IMR-90 (cell line): ENCODE results near the gene TDRD5. TPM values are rescaled to one million over a fixed set of nuclear protein-coding genes. Genes with fewer than 3 reads are reported as not detected.

Experiments used
- ATAC-seq: fragments of 200-7000 bp; cut with Tn5 transposase; 2 replicates; pipeline ENCODE4 v1.9.1; 2020; ENCODE audit warnings: low read depth, mild to moderate bottlenecking, moderate library complexity
- BruUV-seq: library from RNA; stranded (reverse); fragments of 400-500 nt; replicated peaks from 2 replicates; lab custom pipeline; 2021; lab: Mats Ljungman, UMichigan
- CTCF ChIA-PET: fragments of 300-600 bp; formaldehyde crosslinking; extraction: SDS; loops from one replicate; lab custom pipeline; 2021; ENCODE audit warnings: antibody characterized with exemption; lab: Yijun Ruan, JAX
- POLR2A ChIA-PET: fragments of 300-600 bp; sonication (Branson Sonifier 250); formaldehyde crosslinking; loops from one replicate; lab custom pipeline; 2022; ENCODE audit warnings: antibody characterized with exemption; ENCODE audit not compliant: unreplicated experiment; lab: Charles Lee
- DNase-seq: peaks from one replicate; pipeline ENCODE4 v3.0.0; 2013
- H2AFZ ChIP-seq: replicated peaks from 2 replicates; pipeline ENCODE3; 2013; ENCODE audit warnings: low read length, mild to moderate bottlenecking; ENCODE audit not compliant: poor library complexity
- H2AK5ac ChIP-seq: 2 replicates; pipeline ENCODE4 v1.6.1; 2013; ENCODE audit warnings: low read depth, low read length, inconsistent platforms
- H2AK9ac ChIP-seq: replicated peaks from 2 replicates; pipeline ENCODE3; 2013; ENCODE audit warnings: mild to moderate bottlenecking, low read depth, low read length, moderate library complexity; ENCODE audit not compliant: poor library complexity
- H2BK120ac ChIP-seq: 2 replicates; pipeline ENCODE4 v1.6.1; 2013; ENCODE audit warnings: low read depth, low read length, inconsistent platforms
- H2BK15ac ChIP-seq: 3 replicates; pipeline ENCODE4 v1.6.1; 2013; ENCODE audit warnings: low read depth, low read length, inconsistent platforms
- H2BK20ac ChIP-seq: 2 replicates; pipeline ENCODE4 v1.6.1; 2013; ENCODE audit warnings: low read depth, mild to moderate bottlenecking, inconsistent platforms, low read length, moderate library complexity
- H2BK5ac ChIP-seq: 2 replicates; pipeline ENCODE4 v1.6.1; 2013; ENCODE audit warnings: mild to moderate bottlenecking, low read depth, low read length, inconsistent platforms; ENCODE audit not compliant: poor library complexity, severe bottlenecking
- H3K14ac ChIP-seq: replicated peaks from 2 replicates; pipeline ENCODE4 v1.6.1; 2013; ENCODE audit warnings: low read depth, low read length, inconsistent platforms
- H3K18ac ChIP-seq: 2 replicates; pipeline ENCODE4 v1.6.1; 2013; ENCODE audit warnings: low read depth, low read length, control low read depth
- H3K23ac ChIP-seq: 2 replicates; pipeline ENCODE4 v1.6.1; 2013; ENCODE audit warnings: low read depth, low read length, inconsistent platforms
- H3K27ac ChIP-seq: 2 replicates; pipeline ENCODE4 v1.5.1; 2013; ENCODE audit warnings: mild to moderate bottlenecking, control low read depth, low read length; ENCODE audit not compliant: insufficient read depth
- H3K27me3 ChIP-seq: 2 replicates; pipeline ENCODE4 v1.6.1; 2013; ENCODE audit warnings: low read length; ENCODE audit not compliant: control insufficient read depth, insufficient read depth
- H3K36me3 ChIP-seq: 2 replicates; pipeline ENCODE4 v1.6.1; 2013; ENCODE audit warnings: low read length, mixed read lengths; ENCODE audit not compliant: control insufficient read depth, insufficient read depth
- H3K4ac ChIP-seq: 2 replicates; pipeline ENCODE4 v1.6.1; 2013; ENCODE audit warnings: low read depth, low read length, inconsistent platforms
- H3K4me1 ChIP-seq: 2 replicates; pipeline ENCODE4 v1.6.1; 2013; ENCODE audit warnings: low read length, mixed read lengths; ENCODE audit not compliant: control insufficient read depth, insufficient read depth
- H3K4me2 ChIP-seq: 2 replicates; pipeline ENCODE4 v1.6.1; 2013; ENCODE audit warnings: low read depth, mild to moderate bottlenecking, control low read depth, low read length, moderate library complexity
- H3K4me3 ChIP-seq: 2 replicates; pipeline ENCODE4 v1.5.1; 2013; ENCODE audit warnings: low read depth, mild to moderate bottlenecking, control low read depth, low read length, moderate library complexity; ENCODE audit not compliant: insufficient read depth
- H3K56ac ChIP-seq: 2 replicates; pipeline ENCODE4 v1.6.1; 2013; ENCODE audit warnings: low read length, inconsistent platforms; ENCODE audit not compliant: insufficient read depth; ENCODE audit errors: extremely low read depth
- H3K79me1 ChIP-seq, 2 experiments: 2 replicates each; pipeline ENCODE4 v1.6.1; 2013; ENCODE audit warnings: low read length in 2 of 2, inconsistent platforms in 1 of 2, low read depth in 1 of 2
- H3K9ac ChIP-seq: 2 replicates; pipeline ENCODE4 v1.6.1; 2013; ENCODE audit warnings: low read depth, low read length, control low read depth
- H3K9me1 ChIP-seq: 2 replicates; pipeline ENCODE4 v1.6.1; 2013; ENCODE audit warnings: low read length, inconsistent platforms; ENCODE audit not compliant: insufficient read depth
- H3K9me3 ChIP-seq: 2 replicates; pipeline ENCODE4 v1.6.1; 2013; ENCODE audit warnings: low read length; ENCODE audit not compliant: control insufficient read depth, insufficient read depth
- H4K20me1 ChIP-seq: 2 replicates; pipeline ENCODE4 v1.6.1; 2013; ENCODE audit warnings: low read length, inconsistent platforms; ENCODE audit not compliant: insufficient read depth
- H4K5ac ChIP-seq: 2 replicates; pipeline ENCODE4 v1.6.1; 2013; ENCODE audit warnings: mild to moderate bottlenecking, low read depth, low read length, control low read depth
- H4K8ac ChIP-seq, 2 experiments: 2 replicates each; pipeline ENCODE4 v1.6.1; 2013; ENCODE audit warnings: low read depth in 2 of 2, low read length in 2 of 2, control low read depth in 1 of 2, inconsistent platforms in 1 of 2
- H4K91ac ChIP-seq: 2 replicates; pipeline ENCODE4 v1.6.1; 2013; ENCODE audit warnings: low read depth, low read length, inconsistent platforms; ENCODE audit not compliant: insufficient read depth
- MAFK ChIP-seq: IDR thresholded peaks from 2 replicates; pipeline ENCODE4 v1.6.1; 2012; ENCODE audit warnings: low read depth, low read length, improper control_type of control experiment
- MAZ ChIP-seq: IDR thresholded peaks from 2 replicates; pipeline ENCODE4 v1.6.1; 2012; ENCODE audit warnings: low read depth, mild to moderate bottlenecking, low read length, improper control_type of control experiment, moderate library complexity, borderline replicate concordance
- RAD21 ChIP-seq: IDR thresholded peaks from 2 replicates; pipeline ENCODE4 v1.6.1; 2012; ENCODE audit warnings: low read length, improper control_type of control experiment
- RCOR1 ChIP-seq: IDR thresholded peaks from 2 replicates; pipeline ENCODE4 v1.6.1; 2012; ENCODE audit warnings: mild to moderate bottlenecking, low read length, improper control_type of control experiment; ENCODE audit not compliant: insufficient replicate concordance
- SMC3 ChIP-seq: fragments of 150-350 bp; IDR thresholded peaks from 2 replicates; pipeline ENCODE4 v1.6.1; 2016; ENCODE audit warnings: low read depth, mild to moderate bottlenecking, antibody characterized with exemption, low read length, moderate library complexity
- WGBS, 2 experiments: methylation state at CpG; one replicate each; pipeline versions ENCODE4 v1.1.5 to v1.1.7; 2013; ENCODE audit warnings: missing lambda C conversion rate in 2 of 2; ENCODE audit not compliant: insufficient read length in 1 of 2; ENCODE audit errors: extremely low coverage in 2 of 2; 5-methylcytosine and 5-hydroxymethylcytosine counted together
- dilution Hi-C: fragments of 300-500 bp; cut with HindIII; formaldehyde crosslinking; loops from one replicate; pipeline ENCODE4 v1.14.3; 2018; ENCODE audit warnings: low sequenced_read_pairs; ENCODE audit not compliant: unreplicated experiment
- in situ Hi-C: fragments of 300-500 bp; cut with MboI; formaldehyde crosslinking; loops from 3 replicates; pipeline ENCODE4 v1.14.3; 2019; ENCODE audit warnings: low sequenced_read_pairs, inconsistent platforms, mixed read lengths
- intact Hi-C: fragments of 100-400 bp; cut with micrococcal nuclease; formaldehyde crosslinking; loops from 2 replicates; pipeline ENCODE4 v1.10.0; 2022
- polyA plus RNA-seq, 3 experiments: library from polyadenylated mRNA; depleted of rRNA; stranded (reverse); fragments of >200 nt; gene quantifications; 2 replicates each; pipeline ENCODE4 v1.2.3, GENCODE V29; 2012; ENCODE audit warnings: low replicate concordance in 1 of 3
- total RNA-seq: library from RNA; depleted of rRNA; stranded (reverse); fragments of >200 nt; gene quantifications from 2 replicates; pipeline ENCODE4 v1.2.3, GENCODE V29; 2012
- TF ChIP-seq, protein P1 (sequence below): fragments of 150-350 bp; IDR thresholded peaks from 2 replicates; pipeline ENCODE4 v1.6.1; 2016; ENCODE audit warnings: low read depth, mild to moderate bottlenecking, low read length, moderate library complexity, borderline replicate concordance

The TDRD5 gene
- total and polyA plus RNA-seq, 2 of the 4 experiments (the other 2 are of a cell fraction), result not detected

- H2BK15ac ChIP-seq, result no peak overlapping the region
- no peaks in the 10 kb centered on the region; the same call in 1 of the 2 replicates for H3K27me3 ChIP-seq
- intact Hi-C loops, result no loop called here
- H3K9ac ChIP-seq, result no peak overlapping the region
- BruUV-seq, result no TSS peak
- H4K8ac ChIP-seq, result no peak overlapping the region
- DNase-seq, result no peak
- H3K4me2 ChIP-seq, result no peak overlapping the region
- TF ChIP-seq MAFK, result no peak
- no peak for TF ChIP-seq SMC3
- no peak for TF ChIP-seq RCOR1
- no peak for TF ChIP-seq RAD21
- no peak for TF ChIP-seq MAZ
- TF ChIP-seq, protein P1, sequence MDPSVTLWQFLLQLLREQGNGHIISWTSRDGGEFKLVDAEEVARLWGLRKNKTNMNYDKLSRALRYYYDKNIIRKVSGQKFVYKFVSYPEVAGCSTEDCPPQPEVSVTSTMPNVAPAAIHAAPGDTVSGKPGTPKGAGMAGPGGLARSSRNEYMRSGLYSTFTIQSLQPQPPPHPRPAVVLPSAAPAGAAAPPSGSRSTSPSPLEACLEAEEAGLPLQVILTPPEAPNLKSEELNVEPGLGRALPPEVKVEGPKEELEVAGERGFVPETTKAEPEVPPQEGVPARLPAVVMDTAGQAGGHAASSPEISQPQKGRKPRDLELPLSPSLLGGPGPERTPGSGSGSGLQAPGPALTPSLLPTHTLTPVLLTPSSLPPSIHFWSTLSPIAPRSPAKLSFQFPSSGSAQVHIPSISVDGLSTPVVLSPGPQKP, result no peak
- WGBS, 2 experiments, result no CpG with 5 or more reads among the region's 3 CpGs
- H2BK5ac ChIP-seq, result no peak overlapping the region
- H3K23ac ChIP-seq, result no peak overlapping the region
- H4K20me1 ChIP-seq, result no peaks in the 10 kb centered on the region
- no peaks in the 10 kb centered on the region for H3K9me1 ChIP-seq
- no peak overlapping the region for H2AFZ ChIP-seq
- no peak overlapping the region for H3K56ac ChIP-seq
- H3K27ac ChIP-seq, result no peak overlapping the region
- H4K91ac ChIP-seq, result no peak overlapping the region
- no peak overlapping the region for H2BK20ac ChIP-seq
- H2AK5ac ChIP-seq, result no peak overlapping the region
- no peaks in the 10 kb centered on the region for H3K79me1 ChIP-seq
- no peak overlapping the region for H3K18ac ChIP-seq
- H3K4me1 ChIP-seq, result no peaks in the 10 kb centered on the region
- H4K5ac ChIP-seq, result no peak overlapping the region
- no peak overlapping the region for H2BK120ac ChIP-seq
- ChIA-PET CTCF (no interaction called here), POLR2A (no interaction called here)
- H2AK9ac ChIP-seq, result no peak overlapping the region
- H3K36me3 ChIP-seq, result no peaks in the 10 kb centered on the region
- no peak overlapping the region for H3K4ac ChIP-seq
- no peaks in the 10 kb centered on the region for H3K9me3 ChIP-seq
- dilution Hi-C loops, result no loop called here
- no peak overlapping the region for H3K4me3 ChIP-seq
- in situ Hi-C loops, result no loop called here
- no peak overlapping the region for H3K14ac ChIP-seq
- no peak for ATAC-seq
These were observed 20.7 kb downstream of the TDRD5 start for GRCh38 chr1:179612361-179612760.
